A549 (cell line): ENCODE results near the gene APOL5.

Source experiments
- CHD2 ChIP-seq: fragments of 150-350 bp; IDR thresholded peaks from 2 replicates; pipeline ENCODE4 v1.6.1; 2014; ENCODE audit warnings: low read length; ENCODE audit not compliant: partially characterized antibody
- EP300 ChIP-seq, 2 experiments: fragments of >200 bp; sonication (Bioruptor Twin); formaldehyde crosslinking; IDR thresholded peaks; 2 replicates in 1 of 2; 3 replicates in 1 of 2; pipeline ENCODE4 v1.6.1; 2016 to 2017
- ESRRA ChIP-seq: fragments of 150-350 bp; IDR thresholded peaks from 2 replicates; pipeline ENCODE4 v1.6.1; 2014; ENCODE audit warnings: mild to moderate bottlenecking, low read length, borderline replicate concordance
- HMGXB4 ChIP-seq: fragments of 250-450 bp; sonication (Bioruptor Pico); IDR thresholded peaks from 2 replicates; pipeline ENCODE4 v1.5.0; 2021; ENCODE audit warnings: mild to moderate bottlenecking, moderate library complexity, borderline replicate concordance
- JUNB ChIP-seq: fragments of >200 bp; sonication (Bioruptor Twin); formaldehyde crosslinking; IDR thresholded peaks from 2 replicates; pipeline ENCODE4 v1.6.1; 2016
- KDM1A ChIP-seq: fragments of 200-600 bp; sonication (generic); IDR thresholded peaks from 2 replicates; pipeline ENCODE4 v1.6.1; 2016; ENCODE audit warnings: low read depth, mild to moderate bottlenecking
- MAZ ChIP-seq: fragments of 150-350 bp; IDR thresholded peaks from 2 replicates; pipeline ENCODE4 v1.6.1; 2014; ENCODE audit warnings: antibody characterized with exemption, low read depth, low read length, borderline replicate concordance
- POLR2A ChIP-seq: IDR thresholded peaks from 2 replicates; pipeline ENCODE4 v1.6.1; 2012; ENCODE audit warnings: mild to moderate bottlenecking, low read length
- REST ChIP-seq: fragments of 200-600 bp; sonication (generic); IDR thresholded peaks from 2 replicates; pipeline ENCODE4 v1.6.1; 2016; ENCODE audit warnings: antibody characterized with exemption, mild to moderate bottlenecking, moderate library complexity
- RFX5 ChIP-seq: fragments of 450-650 bp; IDR thresholded peaks from 2 replicates; pipeline ENCODE4 v1.7.1; 2014; ENCODE audit warnings: antibody characterized with exemption, mild to moderate bottlenecking, moderate library complexity
- SMC3 ChIP-seq: fragments of >200 bp; sonication (Bioruptor Twin); formaldehyde crosslinking; IDR thresholded peaks from 3 replicates; pipeline ENCODE4 v1.6.1; 2018; ENCODE audit warnings: inconsistent platforms
- ZFP36 ChIP-seq: fragments of 450-650 bp; IDR thresholded peaks from 2 replicates; pipeline ENCODE4 v1.6.1; 2014; ENCODE audit warnings: borderline replicate concordance; ENCODE audit not compliant: partially characterized antibody
- TF ChIP-seq, protein P1 (sequence below): fragments of >200 bp; sonication (Bioruptor Twin); formaldehyde crosslinking; IDR thresholded peaks from 3 replicates; pipeline ENCODE4 v1.5.1; 2016

GRCh38 chr22:35758394-35758793 is 40.7 kb downstream of the APOL5 start:
- TF ChIP-seq, protein P1, sequence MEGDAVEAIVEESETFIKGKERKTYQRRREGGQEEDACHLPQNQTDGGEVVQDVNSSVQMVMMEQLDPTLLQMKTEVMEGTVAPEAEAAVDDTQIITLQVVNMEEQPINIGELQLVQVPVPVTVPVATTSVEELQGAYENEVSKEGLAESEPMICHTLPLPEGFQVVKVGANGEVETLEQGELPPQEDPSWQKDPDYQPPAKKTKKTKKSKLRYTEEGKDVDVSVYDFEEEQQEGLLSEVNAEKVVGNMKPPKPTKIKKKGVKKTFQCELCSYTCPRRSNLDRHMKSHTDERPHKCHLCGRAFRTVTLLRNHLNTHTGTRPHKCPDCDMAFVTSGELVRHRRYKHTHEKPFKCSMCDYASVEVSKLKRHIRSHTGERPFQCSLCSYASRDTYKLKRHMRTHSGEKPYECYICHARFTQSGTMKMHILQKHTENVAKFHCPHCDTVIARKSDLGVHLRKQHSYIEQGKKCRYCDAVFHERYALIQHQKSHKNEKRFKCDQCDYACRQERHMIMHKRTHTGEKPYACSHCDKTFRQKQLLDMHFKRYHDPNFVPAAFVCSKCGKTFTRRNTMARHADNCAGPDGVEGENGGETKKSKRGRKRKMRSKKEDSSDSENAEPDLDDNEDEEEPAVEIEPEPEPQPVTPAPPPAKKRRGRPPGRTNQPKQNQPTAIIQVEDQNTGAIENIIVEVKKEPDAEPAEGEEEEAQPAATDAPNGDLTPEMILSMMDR = no peak
- TF ChIP-seq CHD2 (no peak), HMGXB4 (no peak), SMC3 (no peak), MAZ (no peak), ZFP36 (no peak), RFX5 (no peak), POLR2A (no peak), EP300 (IDR thresholded peaks at IDR 0.05) (no peak), ESRRA (no peak), JUNB (no peak), KDM1A (no peak), REST (no peak)
